ENCODE results near the gene EIF1AD. TPM values are rescaled to one million over a fixed set of nuclear protein-coding genes. Genes with fewer than 3 reads are reported as not detected.

Gene EIF1AD
- total and polyA plus RNA-seq, 9 of the 15 experiments (the other 6 are each of a cell fraction or from before 2014, with no cell fraction given) = 50.1 to 98.8 (median 58.7) TPM

DNA sequence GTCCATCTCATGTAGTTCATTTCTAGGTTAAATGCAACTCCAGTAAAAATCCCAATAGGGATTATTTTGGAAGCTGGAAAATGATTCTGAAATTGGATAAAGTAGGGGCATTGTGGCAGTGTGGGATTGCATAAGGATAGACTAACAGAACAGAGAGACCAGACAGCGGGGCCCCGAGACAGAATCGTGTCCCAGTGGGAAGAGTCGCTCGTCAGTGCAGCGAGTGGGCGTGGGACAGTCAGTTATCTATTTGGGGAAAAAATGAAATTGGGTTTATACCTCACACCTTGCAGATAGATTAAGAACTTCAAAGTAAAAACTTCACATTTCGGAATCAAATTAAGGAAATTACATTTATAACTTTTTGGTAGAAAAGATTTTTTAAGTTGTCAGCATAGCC is 29.8 kb downstream of the EIF1AD start (continued):
- TF ChIP-seq, protein P1, sequence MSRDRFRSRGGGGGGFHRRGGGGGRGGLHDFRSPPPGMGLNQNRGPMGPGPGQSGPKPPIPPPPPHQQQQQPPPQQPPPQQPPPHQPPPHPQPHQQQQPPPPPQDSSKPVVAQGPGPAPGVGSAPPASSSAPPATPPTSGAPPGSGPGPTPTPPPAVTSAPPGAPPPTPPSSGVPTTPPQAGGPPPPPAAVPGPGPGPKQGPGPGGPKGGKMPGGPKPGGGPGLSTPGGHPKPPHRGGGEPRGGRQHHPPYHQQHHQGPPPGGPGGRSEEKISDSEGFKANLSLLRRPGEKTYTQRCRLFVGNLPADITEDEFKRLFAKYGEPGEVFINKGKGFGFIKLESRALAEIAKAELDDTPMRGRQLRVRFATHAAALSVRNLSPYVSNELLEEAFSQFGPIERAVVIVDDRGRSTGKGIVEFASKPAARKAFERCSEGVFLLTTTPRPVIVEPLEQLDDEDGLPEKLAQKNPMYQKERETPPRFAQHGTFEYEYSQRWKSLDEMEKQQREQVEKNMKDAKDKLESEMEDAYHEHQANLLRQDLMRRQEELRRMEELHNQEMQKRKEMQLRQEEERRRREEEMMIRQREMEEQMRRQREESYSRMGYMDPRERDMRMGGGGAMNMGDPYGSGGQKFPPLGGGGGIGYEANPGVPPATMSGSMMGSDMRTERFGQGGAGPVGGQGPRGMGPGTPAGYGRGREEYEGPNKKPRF (IDR thresholded peaks at IDR 0.05; ENCODE audit: low read depth, low read length) = no peak
- no peak for TF ChIP-seq ZNF77 (CRISPR knock-in tag; IDR thresholded peaks at IDR 0.05)
- no peak for TF ChIP-seq BACH1 (tag; IDR thresholded peaks at IDR 0.05)
- no peak for TF ChIP-seq GABPA (tag; conservative IDR thresholded peaks at IDR 0.05; ENCODE audit: low read depth)
- TF ChIP-seq, protein P2, sequence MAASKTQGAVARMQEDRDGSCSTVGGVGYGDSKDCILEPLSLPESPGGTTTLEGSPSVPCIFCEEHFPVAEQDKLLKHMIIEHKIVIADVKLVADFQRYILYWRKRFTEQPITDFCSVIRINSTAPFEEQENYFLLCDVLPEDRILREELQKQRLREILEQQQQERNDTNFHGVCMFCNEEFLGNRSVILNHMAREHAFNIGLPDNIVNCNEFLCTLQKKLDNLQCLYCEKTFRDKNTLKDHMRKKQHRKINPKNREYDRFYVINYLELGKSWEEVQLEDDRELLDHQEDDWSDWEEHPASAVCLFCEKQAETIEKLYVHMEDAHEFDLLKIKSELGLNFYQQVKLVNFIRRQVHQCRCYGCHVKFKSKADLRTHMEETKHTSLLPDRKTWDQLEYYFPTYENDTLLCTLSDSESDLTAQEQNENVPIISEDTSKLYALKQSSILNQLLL (CRISPR knock-in tag; IDR thresholded peaks at IDR 0.05; ENCODE audit: borderline replicate concordance) = no peak
- TF ChIP-seq SNIP1 (IDR thresholded peaks at IDR 0.05; ENCODE audit: low read depth) = no peak
- no peak for TF ChIP-seq GTF2F1 (IDR thresholded peaks at IDR 0.05; ENCODE audit: low read depth, low read length)
- no peak for TF ChIP-seq NRF1 (conservative IDR thresholded peaks at IDR 0.05 in 1 of 2, IDR thresholded peaks at IDR 0.05 in 1 of 2)
- TF ChIP-seq RBFOX2 (IDR thresholded peaks at IDR 0.05; ENCODE audit: low read depth, low read length) = no peak
- TF ChIP-seq ZFP30 (CRISPR knock-in tag; IDR thresholded peaks at IDR 0.05; ENCODE audit: borderline replicate concordance) = no peak
- TF ChIP-seq, protein P3, sequence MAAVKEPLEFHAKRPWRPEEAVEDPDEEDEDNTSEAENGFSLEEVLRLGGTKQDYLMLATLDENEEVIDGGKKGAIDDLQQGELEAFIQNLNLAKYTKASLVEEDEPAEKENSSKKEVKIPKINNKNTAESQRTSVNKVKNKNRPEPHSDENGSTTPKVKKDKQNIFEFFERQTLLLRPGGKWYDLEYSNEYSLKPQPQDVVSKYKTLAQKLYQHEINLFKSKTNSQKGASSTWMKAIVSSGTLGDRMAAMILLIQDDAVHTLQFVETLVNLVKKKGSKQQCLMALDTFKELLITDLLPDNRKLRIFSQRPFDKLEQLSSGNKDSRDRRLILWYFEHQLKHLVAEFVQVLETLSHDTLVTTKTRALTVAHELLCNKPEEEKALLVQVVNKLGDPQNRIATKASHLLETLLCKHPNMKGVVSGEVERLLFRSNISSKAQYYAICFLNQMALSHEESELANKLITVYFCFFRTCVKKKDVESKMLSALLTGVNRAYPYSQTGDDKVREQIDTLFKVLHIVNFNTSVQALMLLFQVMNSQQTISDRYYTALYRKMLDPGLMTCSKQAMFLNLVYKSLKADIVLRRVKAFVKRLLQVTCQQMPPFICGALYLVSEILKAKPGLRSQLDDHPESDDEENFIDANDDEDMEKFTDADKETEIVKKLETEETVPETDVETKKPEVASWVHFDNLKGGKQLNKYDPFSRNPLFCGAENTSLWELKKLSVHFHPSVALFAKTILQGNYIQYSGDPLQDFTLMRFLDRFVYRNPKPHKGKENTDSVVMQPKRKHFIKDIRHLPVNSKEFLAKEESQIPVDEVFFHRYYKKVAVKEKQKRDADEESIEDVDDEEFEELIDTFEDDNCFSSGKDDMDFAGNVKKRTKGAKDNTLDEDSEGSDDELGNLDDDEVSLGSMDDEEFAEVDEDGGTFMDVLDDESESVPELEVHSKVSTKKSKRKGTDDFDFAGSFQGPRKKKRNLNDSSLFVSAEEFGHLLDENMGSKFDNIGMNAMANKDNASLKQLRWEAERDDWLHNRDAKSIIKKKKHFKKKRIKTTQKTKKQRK (IDR thresholded peaks at IDR 0.05; ENCODE audit: borderline replicate concordance, low read depth, low read length) = no peak
- TF ChIP-seq HSF4 (CRISPR knock-in tag; IDR thresholded peaks at IDR 0.05; ENCODE audit: borderline replicate concordance) = no peak

Measured in K562 (cell line).